ENCODE results near the gene KYAT1. TPM values are rescaled to one million over a fixed set of nuclear protein-coding genes. Genes with fewer than 3 reads are reported as not detected.

Gene KYAT1
- total and polyA plus RNA-seq, 2 of the 13 experiments (the other 11 are each of a cell fraction or from before 2014, with no cell fraction given): 9.2 to 46.5 TPM

- H3K4me1 ChIP-seq (ENCODE audit: insufficient read depth, low read length): peaks cover 85% of the 10 kb centered on the region
- intact Hi-C loops (cut with micrococcal nuclease; ENCODE audit: unreplicated experiment) (no loop called here), in situ Hi-C loops (cut with HindIII; ENCODE audit: extremely low pct_ligation_motif_present, low pct_unique_long_range_greater_than_20kb) (loop anchor here (5.0 kb wide), 1 partner anchor 37 kb away; the partner anchor contains the start of genes KYAT1 and LRRC8A)
- POLR2A ChIA-PET: interaction anchor here (0.9 to 3.9 kb wide), 6 partner anchors 11 to 102 kb away, joined by 3 to 25 read pairs (median 4); partner anchors contain the start of genes ENDOG, KYAT1 and LRRC8A
- H3K79me2 ChIP-seq (ENCODE audit: insufficient read depth, low read length): peaks cover 10% of the 10 kb centered on the region
- peaks cover 4 to 12% of the 10 kb centered on the region in 2 experiments for H3K36me3 ChIP-seq (replicated peaks in 1 of 2; ENCODE audit: control insufficient read depth in 1 of 2, insufficient read depth in 2 of 2, low read length in 2 of 2)
- no peaks in the 10 kb centered on the region for H3K27me3 ChIP-seq (ENCODE audit: control insufficient read depth in 1 of 2, insufficient read depth in 2 of 2, low read length in 2 of 2)
- no peak overlapping the region; a peak in 1 of 6 replicates for H3K4me3 ChIP-seq (replicated peaks in 1 of 3; ENCODE audit: insufficient read depth in 1 of 3, low read depth in 2 of 3, low read length in 3 of 3)
- CTCF ChIA-PET (ENCODE audit: low intra/inter-chr PET ratio, low total read pairs): no interaction called here
- FAIRE-seq (peak; percentile 43), DNase-seq (ENCODE audit: low spot score) (peak; percentile 50), ATAC-seq (peak; percentile 52)
- no TSS peak for BruUV-seq (replicated peaks)
- H4K20me1 ChIP-seq (ENCODE audit: insufficient read depth, low read length): no peaks in the 10 kb centered on the region
- peak overlapping the region; percentile 46 for H3K27ac ChIP-seq (ENCODE audit: extremely low read length, insufficient read depth, low read length)
- 31% methylated on average over 11 of the region's 14 CpGs for WGBS (ENCODE audit: low lambda C conversion rate)
- no peak overlapping the region for H3K9ac ChIP-seq (ENCODE audit: insufficient read depth, low read depth, low read length)
- H3K4me2 ChIP-seq (ENCODE audit: low read depth, low read length): peak overlapping the region; percentile 26; the same call in 1 of the 2 replicates
- no peak overlapping the region for H2AFZ ChIP-seq (ENCODE audit: low read length)
- no peaks in the 10 kb centered on the region for H3K9me3 ChIP-seq (ENCODE audit: low read length)
- TF ChIP-seq ADNP (CRISPR knock-in tag; IDR thresholded peaks at IDR 0.05) (no peak), ZSCAN25 (CRISPR knock-in tag; IDR thresholded peaks at IDR 0.05) (peak; percentile 96), GTF2F1 (IDR thresholded peaks at IDR 0.05; ENCODE audit: low read length) (no peak), RNF219 (CRISPR knock-in tag; IDR thresholded peaks at IDR 0.05) (no peak), ARID5B (CRISPR knock-in tag; IDR thresholded peaks at IDR 0.05) (0 out of 2 replicates have a peak, but pooled peaks have one; percentile 20), HNF4A (CRISPR knock-in tag; IDR thresholded peaks at IDR 0.05) (peak; percentile 87), GATAD1 (CRISPR knock-in tag; IDR thresholded peaks at IDR 0.05) (peak; percentile 19; the same call in 1 of the 2 replicates), NR2F1 (CRISPR knock-in tag; IDR thresholded peaks at IDR 0.05) (peak in 1 of 2 experiments; percentile 55; a peak in 1 of 4 replicates), PHF21A (CRISPR knock-in tag; IDR thresholded peaks at IDR 0.05) (peak; percentile 24; the same call in 1 of the 2 replicates), RFX5 (IDR thresholded peaks at IDR 0.05; ENCODE audit: low read depth, low read length) (no peak), TEAD3 (CRISPR knock-in tag; optimal IDR thresholded peaks at IDR 0.05; ENCODE audit: borderline replicate concordance) (peak; percentile 49), SPEN (CRISPR knock-in tag; IDR thresholded peaks at IDR 0.05; ENCODE audit: low read depth) (0 out of 2 replicates have a peak, but pooled peaks have one; percentile 48), KLF9 (CRISPR knock-in tag; IDR thresholded peaks at IDR 0.05; ENCODE audit: low read depth) (no peak), SIX1 (CRISPR knock-in tag; IDR thresholded peaks at IDR 0.05; ENCODE audit: borderline replicate concordance) (0 out of 2 replicates have a peak, but pooled peaks have one; percentile 17), ZNF83 (CRISPR knock-in tag; IDR thresholded peaks at IDR 0.05; ENCODE audit: borderline replicate concordance) (no peak), RFX3 (CRISPR knock-in tag; IDR thresholded peaks at IDR 0.05) (no peak), ZBTB14 (CRISPR knock-in tag; IDR thresholded peaks at IDR 0.05) (no peak), ZNF256 (CRISPR knock-in tag; conservative IDR thresholded peaks at IDR 0.05) (no peak)
Measured at GRCh38 chr9:128919402-128920089, 37.8 kb upstream of the KYAT1 start.
